Pons (tissue), 1 donor: Measurements from ENCODE around the gene TOMM7.
A peak's percentile ranks its signal among the peaks of the same experiment; 100 is the strongest.
"Not testable (repeated sequence)": the region's sequence is repeated elsewhere in the genome, so short reads cannot be mapped to it uniquely, and the experiment has no call there.

Source experiments
- DNase-seq: peaks from one replicate; pipeline ENCODE4 v3.0.0-alpha.2; 2016; ENCODE audit warnings: low spot score

The TOMM7 gene

GRCh38 chr7:22821702-22822485, 755 bp downstream of the TOMM7 start:
- DNase-seq = peak; percentile 25

- no peak for DNase-seq
Measured at GRCh38 chr7:22819476-22819875, 3.2 kb downstream of the TOMM7 start.

- no peak for DNase-seq
Measured at GRCh38 chr7:22814261-22815208, 8.1 kb downstream of the TOMM7 start.

- DNase-seq = no peak
Measured at GRCh38 chr7:22812353-22812752, 10.3 kb downstream of the TOMM7 start.

GRCh38 chr7:22811746-22812280, 10.8 kb downstream of the TOMM7 start:
- no peak for DNase-seq

- no peak for DNase-seq
Measured at GRCh38 chr7:22810843-22811242, 11.8 kb downstream of the TOMM7 start.

GRCh38 chr7:22809902-22810642, 12.6 kb downstream of the TOMM7 start:
- no peak for DNase-seq

GRCh38 chr7:22808140-22808539, 14.5 kb downstream of the TOMM7 start:
- DNase-seq = no peak

- DNase-seq = no peak
Measured at GRCh38 chr7:22806752-22807151, 15.9 kb downstream of the TOMM7 start.

GRCh38 chr7:22805227-22805626, 17.4 kb downstream of the TOMM7 start:
- no peak for DNase-seq

- not testable (repeated sequence) for DNase-seq
Measured at GRCh38 chr7:22802831-22803230, 19.8 kb downstream of the TOMM7 start.

GRCh38 chr7:22802426-22802825, 20.2 kb downstream of the TOMM7 start:
- DNase-seq = no peak

- no peak for DNase-seq
Measured at GRCh38 chr7:22801912-22802311, 20.7 kb downstream of the TOMM7 start.

- no peak for DNase-seq
Measured at GRCh38 chr7:22799633-22800032, 23.0 kb downstream of the TOMM7 start.

GRCh38 chr7:22793593-22794462, 28.8 kb downstream of the TOMM7 start:
- DNase-seq = no peak

- DNase-seq = no peak
Measured at GRCh38 chr7:22791204-22792158, 31.2 kb downstream of the TOMM7 start.

- DNase-seq = not testable (repeated sequence)
Measured at GRCh38 chr7:22790640-22791039, 32.0 kb downstream of the TOMM7 start.

GRCh38 chr7:22787951-22788350, 34.7 kb downstream of the TOMM7 start:
- DNase-seq = peak; percentile 37

GRCh38 chr7:22786290-22786932, 36.2 kb downstream of the TOMM7 start:
- no peak for DNase-seq
